WTC11 (cell line): ENCODE data around the gene ASB3. TPM values are rescaled to one million over a fixed set of nuclear protein-coding genes. Genes with fewer than 3 reads are reported as not detected.

Experiments
- ATAC-seq: fragments of 200-7000 bp; cut with Tn5 transposase; 2 replicates; pipeline ENCODE4 v1.10.0; 2021; ENCODE audit warnings: mild to moderate bottlenecking, moderate library complexity
- CTCF ChIA-PET: fragments of 300-600 bp; sonication (Branson Sonifier 250); formaldehyde crosslinking; loops from one replicate; lab custom pipeline; 2021; ENCODE audit warnings: antibody characterized with exemption; lab: Charles Lee
- POLR2A ChIA-PET: fragments of 350-600 bp; sonication (Branson Sonifier 250); formaldehyde crosslinking; loops from one replicate; lab custom pipeline; 2021; ENCODE audit warnings: antibody characterized with exemption; lab: Charles Lee
- DNase-seq: peaks from one replicate; pipeline ENCODE4 v3.0.0; 2021; ENCODE audit warnings: low spot score
- H3K27ac Mint-ChIP-seq: 2 replicates; pipeline ENCODE4 v1.8.0; 2021; ENCODE audit warnings: mixed read lengths
- H3K27me3 Mint-ChIP-seq: 2 replicates; pipeline ENCODE4 v1.8.0; 2021; ENCODE audit warnings: low read depth, mild to moderate bottlenecking, moderate library complexity, mixed read lengths
- H3K36me3 Mint-ChIP-seq: 2 replicates; pipeline ENCODE4 v1.8.0; 2021; ENCODE audit warnings: mixed read lengths
- H3K4me1 Mint-ChIP-seq: 2 replicates; pipeline ENCODE4 v1.8.0; 2022; ENCODE audit warnings: mixed read lengths
- H3K4me3 Mint-ChIP-seq: 2 replicates; pipeline ENCODE4 v1.8.0; 2021; ENCODE audit warnings: mild to moderate bottlenecking, moderate library complexity, mixed read lengths
- H3K9me3 Mint-ChIP-seq: 2 replicates; pipeline ENCODE4 v1.8.0; 2021; ENCODE audit warnings: mixed read lengths
- GTF2I ChIP-seq: fragments of 250-450 bp; sonication (Bioruptor Pico); conservative IDR thresholded peaks from 2 replicates; pipeline ENCODE4 v1.4.0; 2021; ENCODE audit warnings: mild to moderate bottlenecking
- RORB ChIP-seq: fragments of 250-450 bp; sonication (Bioruptor Pico); IDR thresholded peaks from 2 replicates; pipeline ENCODE4 v1.9.0; 2021; ENCODE audit warnings: mild to moderate bottlenecking
- TCF7 ChIP-seq: sonication (generic); formaldehyde crosslinking; IDR thresholded peaks from 2 replicates; pipeline ENCODE4 v1.8.0; 2022; ENCODE audit warnings: mild to moderate bottlenecking, low read depth, missing genetic modification reagents, moderate library complexity
- USF1 ChIP-seq: sonication (generic); formaldehyde crosslinking; IDR thresholded peaks from 2 replicates; pipeline ENCODE4 v1.8.0; 2022; ENCODE audit warnings: mild to moderate bottlenecking, missing genetic modification reagents
- ZBTB21 ChIP-seq: sonication (generic); formaldehyde crosslinking; IDR thresholded peaks from 2 replicates; pipeline ENCODE4 v1.8.1; 2023; ENCODE audit warnings: mild to moderate bottlenecking, missing genetic modification reagents, borderline replicate concordance
- ZNF219 ChIP-seq: sonication (generic); formaldehyde crosslinking; IDR thresholded peaks from 2 replicates; pipeline ENCODE4 v1.8.0; 2023; ENCODE audit warnings: missing genetic modification reagents, mild to moderate bottlenecking, borderline replicate concordance
- ZNF416 ChIP-seq: fragments of 250-450 bp; sonication (Bioruptor Pico); IDR thresholded peaks from 2 replicates; pipeline ENCODE4 v1.9.0; 2021; ENCODE audit warnings: mild to moderate bottlenecking, inconsistent platforms
- ZNF423 ChIP-seq: fragments of 250-450 bp; sonication (Bioruptor Pico); IDR thresholded peaks from 2 replicates; pipeline ENCODE4 v2.1.2; 2022; ENCODE audit warnings: mild to moderate bottlenecking, moderate library complexity
- ZNF425 ChIP-seq: fragments of 250-450 bp; sonication (Bioruptor Pico); conservative IDR thresholded peaks from 2 replicates; pipeline ENCODE4 v1.9.0; 2021; ENCODE audit warnings: mild to moderate bottlenecking
- ZNF671 ChIP-seq: fragments of 250-450 bp; sonication (Bioruptor Pico); IDR thresholded peaks from 2 replicates; pipeline ENCODE4 v1.8.0; 2021; ENCODE audit warnings: mild to moderate bottlenecking
- total RNA-seq: library from RNA; stranded (reverse); gene quantifications from 3 replicates; pipeline ENCODE4 v1.2.3, GENCODE V29; 2021
- TF ChIP-seq, protein P1 (sequence below): sonication (generic); formaldehyde crosslinking; IDR thresholded peaks from 2 replicates; pipeline ENCODE4 v1.8.1; 2023; ENCODE audit warnings: mild to moderate bottlenecking, missing genetic modification reagents
- TF ChIP-seq, protein P2 (sequence below): sonication (generic); formaldehyde crosslinking; IDR thresholded peaks from 2 replicates; pipeline ENCODE4 v1.8.1; 2023; ENCODE audit warnings: mild to moderate bottlenecking, missing genetic modification reagents, borderline replicate concordance
- TF ChIP-seq, protein P3 (sequence below): sonication (generic); formaldehyde crosslinking; IDR thresholded peaks from 2 replicates; pipeline ENCODE4 v1.8.0; 2023; ENCODE audit warnings: missing genetic modification reagents, mild to moderate bottlenecking, borderline replicate concordance
- TF ChIP-seq, protein P4 (sequence below): fragments of 250-450 bp; sonication (Bioruptor Pico); IDR thresholded peaks from 2 replicates; pipeline ENCODE4 v1.9.0; 2021; ENCODE audit warnings: mild to moderate bottlenecking

Gene ASB3
- total RNA-seq, 1 experiment from 2014 or later = 30.2 TPM

DNA sequence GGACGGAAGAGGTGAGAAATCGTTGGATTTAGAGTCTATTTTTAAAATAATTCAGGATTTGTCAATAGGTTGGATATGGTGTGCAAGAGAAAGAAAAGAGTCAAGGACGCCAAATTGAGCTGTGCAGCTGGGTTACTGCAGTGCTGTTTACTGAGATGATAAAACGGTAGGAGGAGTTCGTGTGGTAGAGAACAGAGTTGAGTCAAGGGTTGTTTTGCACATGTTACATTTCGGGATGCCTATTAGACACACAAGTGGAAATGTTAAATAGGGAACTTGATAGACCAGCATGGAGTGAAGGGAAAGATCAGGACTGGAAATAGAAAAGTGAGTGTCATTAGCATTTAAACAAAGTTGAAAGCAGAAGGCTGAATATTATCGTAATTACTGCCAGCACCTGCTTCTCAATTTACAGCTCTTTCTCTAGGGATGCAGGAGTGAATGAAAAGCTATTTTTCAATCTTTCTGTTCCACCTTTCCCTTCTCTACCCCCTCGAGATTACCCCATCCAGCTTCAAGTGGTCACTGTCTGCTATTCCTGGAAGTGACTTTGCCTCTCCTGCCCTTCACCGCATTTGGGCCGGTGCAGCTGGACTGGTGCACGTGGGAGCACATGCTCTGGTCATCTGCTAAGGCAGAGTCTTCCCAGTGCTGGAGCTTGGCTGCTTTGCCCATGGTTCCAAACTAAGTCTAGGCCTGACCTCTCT lies 42.7 kb upstream of the ASB3 start:
- DNase-seq (no peak), ATAC-seq (no peak)
- POLR2A ChIA-PET = no interaction called here
- no peaks in the 10 kb centered on the region for H3K9me3 Mint-ChIP-seq
- H3K27me3 Mint-ChIP-seq = no peaks in the 10 kb centered on the region
- TF ChIP-seq, protein P1, sequence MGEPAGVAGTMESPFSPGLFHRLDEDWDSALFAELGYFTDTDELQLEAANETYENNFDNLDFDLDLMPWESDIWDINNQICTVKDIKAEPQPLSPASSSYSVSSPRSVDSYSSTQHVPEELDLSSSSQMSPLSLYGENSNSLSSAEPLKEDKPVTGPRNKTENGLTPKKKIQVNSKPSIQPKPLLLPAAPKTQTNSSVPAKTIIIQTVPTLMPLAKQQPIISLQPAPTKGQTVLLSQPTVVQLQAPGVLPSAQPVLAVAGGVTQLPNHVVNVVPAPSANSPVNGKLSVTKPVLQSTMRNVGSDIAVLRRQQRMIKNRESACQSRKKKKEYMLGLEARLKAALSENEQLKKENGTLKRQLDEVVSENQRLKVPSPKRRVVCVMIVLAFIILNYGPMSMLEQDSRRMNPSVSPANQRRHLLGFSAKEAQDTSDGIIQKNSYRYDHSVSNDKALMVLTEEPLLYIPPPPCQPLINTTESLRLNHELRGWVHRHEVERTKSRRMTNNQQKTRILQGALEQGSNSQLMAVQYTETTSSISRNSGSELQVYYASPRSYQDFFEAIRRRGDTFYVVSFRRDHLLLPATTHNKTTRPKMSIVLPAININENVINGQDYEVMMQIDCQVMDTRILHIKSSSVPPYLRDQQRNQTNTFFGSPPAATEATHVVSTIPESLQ = no peak
- TF ChIP-seq ZNF416 (CRISPR knock-in tag) (no peak), ZNF425 (CRISPR knock-in tag) (no peak), RORB (CRISPR knock-in tag) (no peak), TCF7 (CRISPR knock-in tag) (no peak), USF1 (CRISPR knock-in tag) (no peak), ZNF219 (CRISPR knock-in tag) (no peak), ZBTB21 (CRISPR knock-in tag) (no peak), ZNF423 (CRISPR knock-in tag) (no peak), ZNF671 (CRISPR knock-in tag) (no peak), GTF2I (no peak)
- TF ChIP-seq, protein P2, sequence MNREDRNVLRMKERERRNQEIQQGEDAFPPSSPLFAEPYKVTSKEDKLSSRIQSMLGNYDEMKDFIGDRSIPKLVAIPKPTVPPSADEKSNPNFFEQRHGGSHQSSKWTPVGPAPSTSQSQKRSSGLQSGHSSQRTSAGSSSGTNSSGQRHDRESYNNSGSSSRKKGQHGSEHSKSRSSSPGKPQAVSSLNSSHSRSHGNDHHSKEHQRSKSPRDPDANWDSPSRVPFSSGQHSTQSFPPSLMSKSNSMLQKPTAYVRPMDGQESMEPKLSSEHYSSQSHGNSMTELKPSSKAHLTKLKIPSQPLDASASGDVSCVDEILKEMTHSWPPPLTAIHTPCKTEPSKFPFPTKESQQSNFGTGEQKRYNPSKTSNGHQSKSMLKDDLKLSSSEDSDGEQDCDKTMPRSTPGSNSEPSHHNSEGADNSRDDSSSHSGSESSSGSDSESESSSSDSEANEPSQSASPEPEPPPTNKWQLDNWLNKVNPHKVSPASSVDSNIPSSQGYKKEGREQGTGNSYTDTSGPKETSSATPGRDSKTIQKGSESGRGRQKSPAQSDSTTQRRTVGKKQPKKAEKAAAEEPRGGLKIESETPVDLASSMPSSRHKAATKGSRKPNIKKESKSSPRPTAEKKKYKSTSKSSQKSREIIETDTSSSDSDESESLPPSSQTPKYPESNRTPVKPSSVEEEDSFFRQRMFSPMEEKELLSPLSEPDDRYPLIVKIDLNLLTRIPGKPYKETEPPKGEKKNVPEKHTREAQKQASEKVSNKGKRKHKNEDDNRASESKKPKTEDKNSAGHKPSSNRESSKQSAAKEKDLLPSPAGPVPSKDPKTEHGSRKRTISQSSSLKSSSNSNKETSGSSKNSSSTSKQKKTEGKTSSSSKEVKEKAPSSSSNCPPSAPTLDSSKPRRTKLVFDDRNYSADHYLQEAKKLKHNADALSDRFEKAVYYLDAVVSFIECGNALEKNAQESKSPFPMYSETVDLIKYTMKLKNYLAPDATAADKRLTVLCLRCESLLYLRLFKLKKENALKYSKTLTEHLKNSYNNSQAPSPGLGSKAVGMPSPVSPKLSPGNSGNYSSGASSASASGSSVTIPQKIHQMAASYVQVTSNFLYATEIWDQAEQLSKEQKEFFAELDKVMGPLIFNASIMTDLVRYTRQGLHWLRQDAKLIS (CRISPR knock-in tag) = no peak
- TF ChIP-seq, protein P3, sequence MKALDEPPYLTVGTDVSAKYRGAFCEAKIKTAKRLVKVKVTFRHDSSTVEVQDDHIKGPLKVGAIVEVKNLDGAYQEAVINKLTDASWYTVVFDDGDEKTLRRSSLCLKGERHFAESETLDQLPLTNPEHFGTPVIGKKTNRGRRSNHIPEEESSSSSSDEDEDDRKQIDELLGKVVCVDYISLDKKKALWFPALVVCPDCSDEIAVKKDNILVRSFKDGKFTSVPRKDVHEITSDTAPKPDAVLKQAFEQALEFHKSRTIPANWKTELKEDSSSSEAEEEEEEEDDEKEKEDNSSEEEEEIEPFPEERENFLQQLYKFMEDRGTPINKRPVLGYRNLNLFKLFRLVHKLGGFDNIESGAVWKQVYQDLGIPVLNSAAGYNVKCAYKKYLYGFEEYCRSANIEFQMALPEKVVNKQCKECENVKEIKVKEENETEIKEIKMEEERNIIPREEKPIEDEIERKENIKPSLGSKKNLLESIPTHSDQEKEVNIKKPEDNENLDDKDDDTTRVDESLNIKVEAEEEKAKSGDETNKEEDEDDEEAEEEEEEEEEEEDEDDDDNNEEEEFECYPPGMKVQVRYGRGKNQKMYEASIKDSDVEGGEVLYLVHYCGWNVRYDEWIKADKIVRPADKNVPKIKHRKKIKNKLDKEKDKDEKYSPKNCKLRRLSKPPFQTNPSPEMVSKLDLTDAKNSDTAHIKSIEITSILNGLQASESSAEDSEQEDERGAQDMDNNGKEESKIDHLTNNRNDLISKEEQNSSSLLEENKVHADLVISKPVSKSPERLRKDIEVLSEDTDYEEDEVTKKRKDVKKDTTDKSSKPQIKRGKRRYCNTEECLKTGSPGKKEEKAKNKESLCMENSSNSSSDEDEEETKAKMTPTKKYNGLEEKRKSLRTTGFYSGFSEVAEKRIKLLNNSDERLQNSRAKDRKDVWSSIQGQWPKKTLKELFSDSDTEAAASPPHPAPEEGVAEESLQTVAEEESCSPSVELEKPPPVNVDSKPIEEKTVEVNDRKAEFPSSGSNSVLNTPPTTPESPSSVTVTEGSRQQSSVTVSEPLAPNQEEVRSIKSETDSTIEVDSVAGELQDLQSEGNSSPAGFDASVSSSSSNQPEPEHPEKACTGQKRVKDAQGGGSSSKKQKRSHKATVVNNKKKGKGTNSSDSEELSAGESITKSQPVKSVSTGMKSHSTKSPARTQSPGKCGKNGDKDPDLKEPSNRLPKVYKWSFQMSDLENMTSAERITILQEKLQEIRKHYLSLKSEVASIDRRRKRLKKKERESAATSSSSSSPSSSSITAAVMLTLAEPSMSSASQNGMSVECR (CRISPR knock-in tag) = no peak
- TF ChIP-seq, protein P4, sequence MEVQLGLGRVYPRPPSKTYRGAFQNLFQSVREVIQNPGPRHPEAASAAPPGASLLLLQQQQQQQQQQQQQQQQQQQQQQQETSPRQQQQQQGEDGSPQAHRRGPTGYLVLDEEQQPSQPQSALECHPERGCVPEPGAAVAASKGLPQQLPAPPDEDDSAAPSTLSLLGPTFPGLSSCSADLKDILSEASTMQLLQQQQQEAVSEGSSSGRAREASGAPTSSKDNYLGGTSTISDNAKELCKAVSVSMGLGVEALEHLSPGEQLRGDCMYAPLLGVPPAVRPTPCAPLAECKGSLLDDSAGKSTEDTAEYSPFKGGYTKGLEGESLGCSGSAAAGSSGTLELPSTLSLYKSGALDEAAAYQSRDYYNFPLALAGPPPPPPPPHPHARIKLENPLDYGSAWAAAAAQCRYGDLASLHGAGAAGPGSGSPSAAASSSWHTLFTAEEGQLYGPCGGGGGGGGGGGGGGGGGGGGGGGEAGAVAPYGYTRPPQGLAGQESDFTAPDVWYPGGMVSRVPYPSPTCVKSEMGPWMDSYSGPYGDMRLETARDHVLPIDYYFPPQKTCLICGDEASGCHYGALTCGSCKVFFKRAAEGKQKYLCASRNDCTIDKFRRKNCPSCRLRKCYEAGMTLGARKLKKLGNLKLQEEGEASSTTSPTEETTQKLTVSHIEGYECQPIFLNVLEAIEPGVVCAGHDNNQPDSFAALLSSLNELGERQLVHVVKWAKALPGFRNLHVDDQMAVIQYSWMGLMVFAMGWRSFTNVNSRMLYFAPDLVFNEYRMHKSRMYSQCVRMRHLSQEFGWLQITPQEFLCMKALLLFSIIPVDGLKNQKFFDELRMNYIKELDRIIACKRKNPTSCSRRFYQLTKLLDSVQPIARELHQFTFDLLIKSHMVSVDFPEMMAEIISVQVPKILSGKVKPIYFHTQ (CRISPR knock-in tag) = no peak
- H3K4me1 Mint-ChIP-seq = peaks cover 42% of the 10 kb centered on the region
- H3K36me3 Mint-ChIP-seq = no peaks in the 10 kb centered on the region
- CTCF ChIA-PET = no interaction called here
- H3K27ac Mint-ChIP-seq = no peak overlapping the region
- no peak overlapping the region for H3K4me3 Mint-ChIP-seq
